HCT116 (cell line): ENCODE results near the gene BEND3. TPM values are rescaled to one million over a fixed set of nuclear protein-coding genes. Genes with fewer than 3 reads are reported as not detected.
A peak's percentile ranks its signal among the peaks of the same experiment; 100 is the strongest.

Experiments
- ATAC-seq: fragments of 200-7000 bp; cut with Tn5 transposase; 2 replicates; pipeline ENCODE4 v1.9.1; 2020; ENCODE audit warnings: mild to moderate bottlenecking, moderate library complexity
- BruUV-seq: library from RNA; stranded (reverse); fragments of 400-500 nt; replicated peaks from 2 replicates; lab custom pipeline; 2021; lab: Mats Ljungman, UMichigan
- CTCF ChIA-PET: fragments of 300-600 bp; sonication (Branson Sonifier 250); formaldehyde crosslinking; loops from one replicate; lab custom pipeline; 2021; ENCODE audit warnings: antibody characterized with exemption; lab: Charles Lee
- POLR2A ChIA-PET: fragments of 300-600, 350-600 bp; sonication (Branson Sonifier 250); formaldehyde crosslinking; loops from one replicate; lab custom pipeline; 2021; ENCODE audit warnings: antibody characterized with exemption; lab: Charles Lee
- RAD21 ChIA-PET, 2 experiments: fragments of 300-600 bp; sonication (Branson Sonifier 250); formaldehyde crosslinking; loops; one replicate each; lab custom pipeline; 2023; ENCODE audit warnings: low total read pairs in 2 of 2; ENCODE audit not compliant: uncharacterized antibody in 2 of 2, unreplicated experiment in 2 of 2, low non-redundant PET in 1 of 2; lab: Charles Lee
- DNase-seq: peaks from one replicate; pipeline ENCODE4 v3.0.0-alpha.2; 2010; ENCODE audit warnings: low read depth, low spot score
- H2AFZ ChIP-seq: fragments of 200-600 bp; shearing (Covaris generic), sonication (generic); 2 replicates; pipeline ENCODE4 v1.6.1; 2017; ENCODE audit warnings: low read depth, mixed run types, mixed read lengths, antibody characterized with exemption, low read length; ENCODE audit not compliant: poor library complexity, severe bottlenecking
- H3K27ac ChIP-seq: 2 replicates; pipeline ENCODE4 v1.5.1; 2012; ENCODE audit warnings: low read depth, low read length
- H3K27me3 ChIP-seq: fragments of 200-600 bp; sonication (generic); 2 replicates; pipeline ENCODE4 v1.6.1; 2016; ENCODE audit warnings: mixed run types, low read length, mixed read lengths; ENCODE audit not compliant: insufficient read depth
- H3K36me3 ChIP-seq, 2 experiments: fragments of 200-500 bp in 1 of 2; fragments of 200-600 bp in 1 of 2; sonication (Bioruptor generic) in 1 of 2; sonication (generic) in 1 of 2; 2 replicates each; pipeline versions ENCODE4 v1.5.1 to v1.6.1; 2014 to 2016; ENCODE audit warnings: low read length in 2 of 2, inconsistent platforms in 1 of 2, mixed read lengths in 1 of 2, mixed run types in 1 of 2; ENCODE audit not compliant: insufficient read depth in 2 of 2, control insufficient read depth in 1 of 2
- H3K4me1 ChIP-seq, 2 experiments: fragments of 200-600 bp in 1 of 2; sonication (generic) in 1 of 2; 2 replicates each; pipeline versions ENCODE4 v1.5.1 to v1.6.1; 2012 to 2017; ENCODE audit warnings: low read length in 2 of 2, inconsistent platforms in 1 of 2, mild to moderate bottlenecking in 1 of 2, mixed read lengths in 1 of 2, mixed run types in 1 of 2, moderate library complexity in 1 of 2; ENCODE audit not compliant: insufficient read depth in 2 of 2, control insufficient read depth in 1 of 2
- H3K4me2 ChIP-seq: fragments of 200-600 bp; sonication (generic); 2 replicates; pipeline ENCODE4 v1.6.1; 2017; ENCODE audit warnings: mixed run types, low read length, mixed read lengths
- H3K4me3 ChIP-seq, 2 experiments: fragments of 200-600 bp in 1 of 2; sonication (generic) in 1 of 2; replicated peaks in 1 of 2; 2 replicates each; pipeline ENCODE4 v1.5.1; 2011 to 2016; ENCODE audit warnings: low read length in 2 of 2, control low read depth in 1 of 2, low read depth in 1 of 2, mild to moderate bottlenecking in 1 of 2, mixed read lengths in 1 of 2, mixed run types in 1 of 2
- H3K79me2 ChIP-seq: fragments of 200-600 bp; sonication (generic); 2 replicates; pipeline ENCODE4 v1.6.1; 2017; ENCODE audit warnings: mild to moderate bottlenecking, mixed run types, low read length, moderate library complexity, mixed read lengths; ENCODE audit not compliant: insufficient read depth
- H3K9ac ChIP-seq: fragments of 200-600 bp; sonication (generic); 2 replicates; pipeline ENCODE4 v1.6.1; 2016; ENCODE audit warnings: low read length, mixed read lengths
- H3K9me2 ChIP-seq: fragments of 200-600 bp; sonication (generic), shearing (Covaris generic); 2 replicates; pipeline ENCODE4 v1.6.1; 2017; ENCODE audit warnings: mixed run types, mild to moderate bottlenecking, moderate library complexity; ENCODE audit not compliant: insufficient read depth
- H3K9me3 ChIP-seq, 2 experiments: fragments of 200-500 bp in 1 of 2; fragments of 200-600 bp in 1 of 2; sonication (Bioruptor generic) in 1 of 2; sonication (generic) in 1 of 2; 2 replicates each; pipeline ENCODE4 v1.6.1; 2014 to 2017; ENCODE audit warnings: low read length in 2 of 2, mixed read lengths in 2 of 2, inconsistent platforms in 1 of 2, low read depth in 1 of 2, mild to moderate bottlenecking in 1 of 2, mixed run types in 1 of 2, moderate library complexity in 1 of 2; ENCODE audit not compliant: control insufficient read depth in 1 of 2, insufficient read depth in 1 of 2
- H4K20me1 ChIP-seq: fragments of 200-600 bp; sonication (generic), shearing (Covaris generic); 2 replicates; pipeline ENCODE4 v1.6.1; 2017; ENCODE audit warnings: mixed run types, mild to moderate bottlenecking, moderate library complexity; ENCODE audit not compliant: insufficient read depth
- ATF3 ChIP-seq: IDR thresholded peaks from 2 replicates; pipeline ENCODE4 v1.6.1; 2012
- CBX3 ChIP-seq: IDR thresholded peaks from 2 replicates; pipeline ENCODE4 v1.6.1; 2012; ENCODE audit warnings: low read depth
- EGR1 ChIP-seq: IDR thresholded peaks from 2 replicates; pipeline ENCODE4 v1.6.1; 2012; ENCODE audit warnings: low read depth
- EZH2 ChIP-seq: fragments of 200-600 bp; sonication (generic); IDR thresholded peaks from 2 replicates; pipeline ENCODE4 v1.6.1; 2017; ENCODE audit warnings: antibody characterized with exemption, mixed run types
- EZH2phosphoT487 ChIP-seq: fragments of 200-600 bp; IDR thresholded peaks from 2 replicates; pipeline ENCODE4 v1.6.1; 2018; ENCODE audit warnings: antibody characterized with exemption, borderline replicate concordance
- FOSL1 ChIP-seq: IDR thresholded peaks from 2 replicates; pipeline ENCODE4 v1.6.1; 2012; ENCODE audit warnings: low read depth
- POLR2A ChIP-seq: IDR thresholded peaks from 2 replicates; pipeline ENCODE4 v1.7.0; 2011; ENCODE audit warnings: borderline replicate concordance; ENCODE audit not compliant: insufficient read depth, insufficient read length; ENCODE audit errors: extremely low read depth
- RAD21 ChIP-seq: IDR thresholded peaks from 2 replicates; pipeline ENCODE4 v1.6.1; 2012; ENCODE audit warnings: low read depth, mild to moderate bottlenecking
- SIN3A ChIP-seq: IDR thresholded peaks from 2 replicates; pipeline ENCODE4 v1.6.1; 2012; ENCODE audit warnings: low read depth
- SP1 ChIP-seq: IDR thresholded peaks from 2 replicates; pipeline ENCODE4 v1.6.1; 2012; ENCODE audit warnings: low read depth
- TCF7L2 ChIP-seq: IDR thresholded peaks from 2 replicates; pipeline ENCODE4 v1.7.0; 2011; ENCODE audit warnings: borderline replicate concordance, inconsistent platforms; ENCODE audit not compliant: insufficient read depth, insufficient read length; ENCODE audit errors: extremely low read depth
- YY1 ChIP-seq: IDR thresholded peaks from 2 replicates; pipeline ENCODE4 v1.6.1; 2011; ENCODE audit warnings: low read length, low read depth, moderate library complexity, mild to moderate bottlenecking; ENCODE audit not compliant: insufficient replicate concordance; ENCODE audit errors: extremely low read depth
- ZBTB33 ChIP-seq: IDR thresholded peaks from 2 replicates; pipeline ENCODE4 v1.6.1; 2011; ENCODE audit warnings: mild to moderate bottlenecking, low read length, moderate library complexity; ENCODE audit not compliant: insufficient replicate concordance; ENCODE audit errors: extremely low read depth
- ZFX ChIP-seq: fragments of 450-650 bp; IDR thresholded peaks from 2 replicates; pipeline ENCODE4 v1.6.1; 2017
- ZNF274 ChIP-seq: fragments of 200-500 bp; sonication (Bioruptor generic); IDR thresholded peaks from 2 replicates; pipeline ENCODE4 v1.6.1; 2014; ENCODE audit warnings: mild to moderate bottlenecking, low read depth, low read length, inconsistent platforms
- intact Hi-C: fragments of 100-400 bp; cut with micrococcal nuclease; formaldehyde crosslinking; loops from 2 replicates; pipeline ENCODE4 v1.10.0; 2022
- total RNA-seq: library from RNA; stranded (reverse); gene quantifications from one replicate; pipeline ENCODE4 v1.2.1, GENCODE V29; 2021; ENCODE audit not compliant: unreplicated experiment
- TF ChIP-seq, protein P1 (sequence below): IDR thresholded peaks from 2 replicates; pipeline ENCODE4 v1.6.1; 2012; ENCODE audit warnings: low read depth
- TF ChIP-seq, protein P2 (sequence below), 3 experiments: fragments of 200-600 bp in 1 of 3; sonication (generic) in 1 of 3; IDR thresholded peaks in 2 of 3; conservative IDR thresholded peaks in 1 of 3; 2 replicates each; pipeline ENCODE4 v1.5.1; 2012 to 2017; ENCODE audit warnings: low read depth in 2 of 3, low read length in 2 of 3, antibody characterized with exemption in 1 of 3, borderline replicate concordance in 1 of 3, control low read depth in 1 of 3, mild to moderate bottlenecking in 1 of 3, mixed read lengths in 1 of 3, mixed run types in 1 of 3, moderate library complexity in 1 of 3; ENCODE audit not compliant: insufficient read depth in 1 of 3

BEND3 gene
- total RNA-seq, 1 experiment from 2014 or later, result 6.3 TPM

GRCh38 chr6:107026965-107027364, 88.3 kb downstream of the BEND3 start (continued):
- TF ChIP-seq, protein P1, sequence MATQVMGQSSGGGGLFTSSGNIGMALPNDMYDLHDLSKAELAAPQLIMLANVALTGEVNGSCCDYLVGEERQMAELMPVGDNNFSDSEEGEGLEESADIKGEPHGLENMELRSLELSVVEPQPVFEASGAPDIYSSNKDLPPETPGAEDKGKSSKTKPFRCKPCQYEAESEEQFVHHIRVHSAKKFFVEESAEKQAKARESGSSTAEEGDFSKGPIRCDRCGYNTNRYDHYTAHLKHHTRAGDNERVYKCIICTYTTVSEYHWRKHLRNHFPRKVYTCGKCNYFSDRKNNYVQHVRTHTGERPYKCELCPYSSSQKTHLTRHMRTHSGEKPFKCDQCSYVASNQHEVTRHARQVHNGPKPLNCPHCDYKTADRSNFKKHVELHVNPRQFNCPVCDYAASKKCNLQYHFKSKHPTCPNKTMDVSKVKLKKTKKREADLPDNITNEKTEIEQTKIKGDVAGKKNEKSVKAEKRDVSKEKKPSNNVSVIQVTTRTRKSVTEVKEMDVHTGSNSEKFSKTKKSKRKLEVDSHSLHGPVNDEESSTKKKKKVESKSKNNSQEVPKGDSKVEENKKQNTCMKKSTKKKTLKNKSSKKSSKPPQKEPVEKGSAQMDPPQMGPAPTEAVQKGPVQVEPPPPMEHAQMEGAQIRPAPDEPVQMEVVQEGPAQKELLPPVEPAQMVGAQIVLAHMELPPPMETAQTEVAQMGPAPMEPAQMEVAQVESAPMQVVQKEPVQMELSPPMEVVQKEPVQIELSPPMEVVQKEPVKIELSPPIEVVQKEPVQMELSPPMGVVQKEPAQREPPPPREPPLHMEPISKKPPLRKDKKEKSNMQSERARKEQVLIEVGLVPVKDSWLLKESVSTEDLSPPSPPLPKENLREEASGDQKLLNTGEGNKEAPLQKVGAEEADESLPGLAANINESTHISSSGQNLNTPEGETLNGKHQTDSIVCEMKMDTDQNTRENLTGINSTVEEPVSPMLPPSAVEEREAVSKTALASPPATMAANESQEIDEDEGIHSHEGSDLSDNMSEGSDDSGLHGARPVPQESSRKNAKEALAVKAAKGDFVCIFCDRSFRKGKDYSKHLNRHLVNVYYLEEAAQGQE, result no peak
- no peak for TF ChIP-seq YY1
- no peak for TF ChIP-seq ZBTB33
- TF ChIP-seq, all 23 proteins: peak for 0

- Histone ChIP-seq H3K9ac (no peak overlapping the region), H3K4me2 (peak overlapping the region; percentile 74), H2AFZ (peak overlapping the region; percentile 78), H3K27ac (no peak overlapping the region; the same call in 1 of the 2 replicates), H4K20me1 (no peaks in the 10 kb centered on the region), H3K4me3 (no peak overlapping the region), H3K4me1 (peaks cover 10 to 16% of the 10 kb centered on the region in 2 experiments), H3K36me3 (no peaks in the 10 kb centered on the region), H3K79me2 (no peaks in the 10 kb centered on the region), H3K9me2 (no peaks in the 10 kb centered on the region), H3K27me3 (no peaks in the 10 kb centered on the region), H3K9me3 (no peaks in the 10 kb centered on the region)
- no TSS peak for BruUV-seq
- DNase-seq (no peak), ATAC-seq (peak; percentile 67)
- ChIA-PET CTCF (no interaction called here), RAD21 (no interaction called here), POLR2A (interaction anchor here (0.7 kb wide), 1 partner anchor 100 kb away, joined by 3 read pairs; no protein-coding TSS in a partner anchor)
- intact Hi-C loops, result no loop called here
- TF ChIP-seq EGR1 (no peak), EZH2 (no peak), POLR2A (no peak), RAD21 (no peak), ZFX (no peak), SIN3A (no peak), CBX3 (no peak), SP1 (peak; percentile 54), ATF3 (no peak), EZH2phosphoT487 (no peak), FOSL1 (peak; percentile 66), ZNF274 (no peak), TCF7L2 (no peak)
- TF ChIP-seq, protein P2, sequence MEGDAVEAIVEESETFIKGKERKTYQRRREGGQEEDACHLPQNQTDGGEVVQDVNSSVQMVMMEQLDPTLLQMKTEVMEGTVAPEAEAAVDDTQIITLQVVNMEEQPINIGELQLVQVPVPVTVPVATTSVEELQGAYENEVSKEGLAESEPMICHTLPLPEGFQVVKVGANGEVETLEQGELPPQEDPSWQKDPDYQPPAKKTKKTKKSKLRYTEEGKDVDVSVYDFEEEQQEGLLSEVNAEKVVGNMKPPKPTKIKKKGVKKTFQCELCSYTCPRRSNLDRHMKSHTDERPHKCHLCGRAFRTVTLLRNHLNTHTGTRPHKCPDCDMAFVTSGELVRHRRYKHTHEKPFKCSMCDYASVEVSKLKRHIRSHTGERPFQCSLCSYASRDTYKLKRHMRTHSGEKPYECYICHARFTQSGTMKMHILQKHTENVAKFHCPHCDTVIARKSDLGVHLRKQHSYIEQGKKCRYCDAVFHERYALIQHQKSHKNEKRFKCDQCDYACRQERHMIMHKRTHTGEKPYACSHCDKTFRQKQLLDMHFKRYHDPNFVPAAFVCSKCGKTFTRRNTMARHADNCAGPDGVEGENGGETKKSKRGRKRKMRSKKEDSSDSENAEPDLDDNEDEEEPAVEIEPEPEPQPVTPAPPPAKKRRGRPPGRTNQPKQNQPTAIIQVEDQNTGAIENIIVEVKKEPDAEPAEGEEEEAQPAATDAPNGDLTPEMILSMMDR (IDR thresholded peaks at IDR 0.05 in 2 of 3, conservative IDR thresholded peaks at IDR 0.05 in 1 of 3; ENCODE audit: borderline replicate concordance in 1 of 3, insufficient read depth in 1 of 3, low read depth in 2 of 3, low read length in 2 of 3), result no peak
Observed at GRCh38 chr6:107021446-107022185, 93.7 kb downstream of the BEND3 start.
